Type B pancreatic cell (in vitro differentiated cells): ENCODE measurements around the gene POU4F1. TPM values are rescaled to one million over a fixed set of nuclear protein-coding genes. Genes with fewer than 3 reads are reported as not detected.

Experiments
- DNase-seq: peaks from one replicate; pipeline ENCODE4 v3.0.0; 2021; ENCODE audit warnings: mixed read lengths; ENCODE audit not compliant: unreplicated experiment; ENCODE audit errors: extremely low spot score
- H3K27ac Mint-ChIP-seq: 2 replicates; pipeline ENCODE4 v1.8.0; 2021; ENCODE audit warnings: mild to moderate bottlenecking, mixed read lengths
- H3K27me3 Mint-ChIP-seq: 2 replicates; pipeline ENCODE4 v1.8.0; 2021; ENCODE audit warnings: mixed read lengths
- H3K36me3 Mint-ChIP-seq: 2 replicates; pipeline ENCODE4 v1.8.0; 2021; ENCODE audit warnings: mixed read lengths
- H3K4me1 Mint-ChIP-seq: one replicate; pipeline ENCODE4 v1.8.0; 2021; ENCODE audit warnings: mixed read lengths; ENCODE audit not compliant: unreplicated experiment
- H3K4me3 Mint-ChIP-seq: 2 replicates; pipeline ENCODE4 v1.8.0; 2021; ENCODE audit warnings: mild to moderate bottlenecking, mixed read lengths
- H3K9me3 Mint-ChIP-seq: 2 replicates; pipeline ENCODE4 v1.8.0; 2021; ENCODE audit warnings: mixed read lengths
- CTCF ChIP-seq: fragments of 200-600 bp; sonication (generic); conservative IDR thresholded peaks from 2 replicates; pipeline ENCODE4 v1.5.0; 2021; ENCODE audit warnings: antibody characterized with exemption, mild to moderate bottlenecking
- total RNA-seq: library from RNA; stranded (reverse); gene quantifications from 2 replicates; pipeline ENCODE4 v1.2.1, GENCODE V29; 2021; ENCODE audit warnings: low replicate concordance

POU4F1 gene
- total RNA-seq, 1 donor from 2014 or later, result 5.4 TPM

GRCh38 chr13:78636495-78636894, 33.1 kb upstream of the POU4F1 start:
- DNase-seq, result no peak
- Mint-ChIP-seq H3K9me3 (no peaks in the 10 kb centered on the region), H3K36me3 (peaks cover 43% of the 10 kb centered on the region), H3K4me3 (no peak overlapping the region), H3K27ac (no peak overlapping the region), H3K4me1 (no peaks in the 10 kb centered on the region), H3K27me3 (no peaks in the 10 kb centered on the region)
- TF ChIP-seq CTCF, result no peak

- Mint-ChIP-seq H3K4me1 (no peaks in the 10 kb centered on the region), H3K9me3 (no peaks in the 10 kb centered on the region), H3K27me3 (no peaks in the 10 kb centered on the region), H3K27ac (no peak overlapping the region), H3K36me3 (peaks cover 60% of the 10 kb centered on the region), H3K4me3 (no peak overlapping the region)
- no peak for DNase-seq
- no peak for TF ChIP-seq CTCF
These were observed 29.6 kb upstream of the POU4F1 start for GRCh38 chr13:78632996-78633395.

- peaks cover 64% of the 10 kb centered on the region for H3K36me3 Mint-ChIP-seq
- no peaks in the 10 kb centered on the region for H3K9me3 Mint-ChIP-seq
- TF ChIP-seq CTCF, result no peak
- no peak for DNase-seq
- no peak overlapping the region for H3K4me3 Mint-ChIP-seq
- no peaks in the 10 kb centered on the region for H3K4me1 Mint-ChIP-seq
- H3K27me3 Mint-ChIP-seq, result no peaks in the 10 kb centered on the region
- H3K27ac Mint-ChIP-seq, result no peak overlapping the region
These were observed 27.7 kb upstream of the POU4F1 start for GRCh38 chr13:78631077-78631476.

GRCh38 chr13:78630511-78630910, 27.2 kb upstream of the POU4F1 start:
- DNase-seq, result no peak
- Mint-ChIP-seq H3K9me3 (no peaks in the 10 kb centered on the region), H3K27ac (no peak overlapping the region), H3K4me3 (no peak overlapping the region), H3K4me1 (no peaks in the 10 kb centered on the region), H3K27me3 (no peaks in the 10 kb centered on the region), H3K36me3 (peaks cover 68% of the 10 kb centered on the region)
- no peak for TF ChIP-seq CTCF

GRCh38 chr13:78625384-78625783, 22.0 kb upstream of the POU4F1 start:
- Mint-ChIP-seq H3K9me3 (no peaks in the 10 kb centered on the region), H3K27me3 (no peaks in the 10 kb centered on the region), H3K27ac (no peak overlapping the region), H3K36me3 (peaks cover 48% of the 10 kb centered on the region), H3K4me3 (no peak overlapping the region), H3K4me1 (no peaks in the 10 kb centered on the region)
- DNase-seq, result no peak
- no peak for TF ChIP-seq CTCF

DNA sequence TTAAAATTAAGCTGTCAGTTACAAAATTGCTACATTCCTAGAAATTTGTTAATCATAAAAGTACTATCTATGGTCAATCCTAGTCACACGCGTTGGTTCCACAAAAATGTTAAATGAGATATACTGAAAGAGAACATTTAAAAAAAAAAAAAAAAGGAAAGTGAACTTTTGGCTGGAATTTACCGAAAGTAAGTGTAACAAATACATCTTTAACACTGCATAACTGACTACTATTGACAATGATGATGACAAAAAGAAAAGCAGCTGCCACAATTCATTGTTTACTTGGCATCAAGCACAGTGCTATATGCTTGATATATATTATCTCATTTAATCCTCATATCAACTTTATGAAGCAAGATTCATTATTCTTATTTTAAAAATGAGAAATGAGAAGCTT, 19.8 kb upstream of the POU4F1 start:
- Mint-ChIP-seq H3K36me3 (peaks cover 35% of the 10 kb centered on the region), H3K9me3 (no peaks in the 10 kb centered on the region), H3K27ac (no peak overlapping the region), H3K27me3 (no peaks in the 10 kb centered on the region), H3K4me3 (no peak overlapping the region), H3K4me1 (no peaks in the 10 kb centered on the region)
- no peak for TF ChIP-seq CTCF
- DNase-seq, result no peak
